Muscle of arm (tissue), 14 donors: ENCODE results near the gene MYLIP. TPM values are rescaled to one million over a fixed set of nuclear protein-coding genes. Genes with fewer than 3 reads are reported as not detected.
A peak's percentile ranks its signal among the peaks of the same experiment; 100 is the strongest.

ENCODE experiments used
- DNase-seq: peaks from one replicate; pipeline ENCODE4 v3.0.0-alpha.2; 2013
- long read RNA-seq, 11 donors: transcript quantifications; one replicate each; lab custom pipeline, GENCODE V29; 2026
- polyA plus RNA-seq, 12 donors: library from polyadenylated mRNA; unstranded; fragments of 120-200 nt; gene quantifications; one replicate each; pipeline ENCODE4 v1.2.1, GENCODE V29; 2013; ENCODE audit not compliant: insufficient read length in 12 of 12

The MYLIP gene
- polyA plus RNA-seq = 10 to 100 TPM in 11 of 12 donors, not detected in 1; 28.2 to 51.1 (median 45.7) TPM
- long read RNA-seq, donor 1, transcript MYLIP-202 (7 exons, 1,666 nt) = major isoform, 8 of 8 reads
- long read RNA-seq, donor 1, partial matches to known transcripts = 0 of 8 reads
- long read RNA-seq, donor 1, other reads (novel, unspliced or antisense) = 0 of 8 reads
- long read RNA-seq, donor 2, partial matches to known transcripts = 0 of 1 reads
- long read RNA-seq, donor 2, other reads (novel, unspliced or antisense) = 0 of 1 reads
- long read RNA-seq, donor 3, partial matches to known transcripts = 0 of 3 reads
- long read RNA-seq, donor 3, other reads (novel, unspliced or antisense) = 0 of 3 reads
- long read RNA-seq, donor 4, partial matches to known transcripts = 0 of 3 reads
- long read RNA-seq, donor 4, other reads (novel, unspliced or antisense) = 0 of 3 reads
- long read RNA-seq, donor 5, transcript MYLIP-202 (7 exons, 1,666 nt) = major isoform, 7 of 8 reads
- long read RNA-seq, donor 5, partial matches to known transcripts = 0 of 8 reads
- long read RNA-seq, donor 5, other reads (novel, unspliced or antisense) = 0 of 8 reads
- long read RNA-seq, donor 6, partial matches to known transcripts = 8 of 10 reads
- long read RNA-seq, donor 6, other reads (novel, unspliced or antisense) = 0 of 10 reads
- long read RNA-seq, donor 7, partial matches to known transcripts = 0 of 2 reads
- long read RNA-seq, donor 7, other reads (novel, unspliced or antisense) = 0 of 2 reads
- long read RNA-seq, donor 8, transcript MYLIP-202 (7 exons, 1,666 nt) = major isoform, 8 of 8 reads
- long read RNA-seq, donor 8, partial matches to known transcripts = 0 of 8 reads
- long read RNA-seq, donor 8, other reads (novel, unspliced or antisense) = 0 of 8 reads
- long read RNA-seq, donor 9, partial matches to known transcripts = 0 of 4 reads
- long read RNA-seq, donor 9, other reads (novel, unspliced or antisense) = 0 of 4 reads
- long read RNA-seq, donor 10, transcript MYLIP-202 (7 exons, 1,666 nt) = major isoform, 10 of 10 reads
- long read RNA-seq, donor 10, partial matches to known transcripts = 0 of 10 reads
- long read RNA-seq, donor 10, other reads (novel, unspliced or antisense) = 0 of 10 reads
- long read RNA-seq, donor 11, transcript MYLIP-202 (7 exons, 1,666 nt) = major isoform, 12 of 12 reads
- long read RNA-seq, donor 11, partial matches to known transcripts = 0 of 12 reads
- long read RNA-seq, donor 11, other reads (novel, unspliced or antisense) = 0 of 12 reads

- peak; percentile 94 for DNase-seq
Measured at GRCh38 chr6:16128759-16129622, at the start of gene MYLIP. Gene MYLIP, plus strand, starts transcription at chr6:16129086. Its CDS starts 237 bp downstream, at chr6:16129323.

- no peak for DNase-seq
Measured at GRCh38 chr6:16079354-16079753, 49.5 kb upstream of the MYLIP start.

GRCh38 chr6:16080204-16080603 lies 48.7 kb upstream of the MYLIP start:
- DNase-seq = no peak

GRCh38 chr6:16081326-16081725 lies 47.6 kb upstream of the MYLIP start:
- no peak for DNase-seq

- no peak for DNase-seq
Measured at GRCh38 chr6:16082361-16082760, 46.5 kb upstream of the MYLIP start.

GRCh38 chr6:16086965-16087364 lies 41.9 kb upstream of the MYLIP start:
- DNase-seq = no peak

GRCh38 chr6:16087386-16087785 lies 41.5 kb upstream of the MYLIP start:
- no peak for DNase-seq

- no peak for DNase-seq
Measured at GRCh38 chr6:16088409-16088808, 40.5 kb upstream of the MYLIP start.

GRCh38 chr6:16089232-16090062 lies 39.4 kb upstream of the MYLIP start:
- no peak for DNase-seq

- no peak for DNase-seq
Measured at GRCh38 chr6:16090452-16090851, 38.4 kb upstream of the MYLIP start.

GRCh38 chr6:16090920-16091319 lies 38.0 kb upstream of the MYLIP start:
- no peak for DNase-seq

- no peak for DNase-seq
Measured at GRCh38 chr6:16092140-16092539, 36.7 kb upstream of the MYLIP start.

GRCh38 chr6:16092990-16093389 lies 35.9 kb upstream of the MYLIP start:
- DNase-seq = no peak

GRCh38 chr6:16095180-16095579 lies 33.7 kb upstream of the MYLIP start:
- no peak for DNase-seq

GRCh38 chr6:16097382-16098171 lies 31.3 kb upstream of the MYLIP start:
- DNase-seq = no peak

- DNase-seq = no peak
Measured at GRCh38 chr6:16098211-16098610, 30.7 kb upstream of the MYLIP start.

GRCh38 chr6:16102208-16102607 lies 26.7 kb upstream of the MYLIP start:
- DNase-seq = no peak

GRCh38 chr6:16103722-16104121 lies 25.2 kb upstream of the MYLIP start:
- peak; percentile 79 for DNase-seq
